ENCODE results near the gene LPP.

Gene LPP

GRCh38 chr3:188822004-188822403, 668.0 kb downstream of the LPP start:
- DNase-seq (ENCODE audit: extremely low spot score) = no peak
- ChIA-PET POLR2A (no interaction called here), CTCF (interaction anchor here (0.8 kb wide), 1 partner anchor 131 kb away, joined by 3 read pairs; no protein-coding TSS in a partner anchor)
- TF ChIP-seq CTCF (IDR thresholded peaks at IDR 0.05; ENCODE audit: control extremely low read depth, extremely low read depth, low read depth, missing control alignments) = no peak

- no peak for TF ChIP-seq CTCF (IDR thresholded peaks at IDR 0.05; ENCODE audit: control extremely low read depth, extremely low read depth, low read depth, missing control alignments)
- ChIA-PET CTCF (no interaction called here), POLR2A (no interaction called here)
- DNase-seq (ENCODE audit: extremely low spot score) = no peak
These were observed 668.5 kb downstream of the LPP start for GRCh38 chr3:188822411-188822810.

- no peak for DNase-seq (ENCODE audit: extremely low spot score)
- no peak for TF ChIP-seq CTCF (IDR thresholded peaks at IDR 0.05; ENCODE audit: control extremely low read depth, extremely low read depth, low read depth, missing control alignments)
- POLR2A ChIA-PET = no interaction called here
- CTCF ChIA-PET = interaction anchor here (1.4 to 1.9 kb wide), 2 partner anchors 11 to 130 kb away, joined by 3 to 6 read pairs; no protein-coding TSS in a partner anchor
These were observed 670.6 kb downstream of the LPP start for GRCh38 chr3:188824566-188824965.

GRCh38 chr3:188825901-188826300, 671.9 kb downstream of the LPP start:
- POLR2A ChIA-PET = no interaction called here
- TF ChIP-seq CTCF (IDR thresholded peaks at IDR 0.05; ENCODE audit: control extremely low read depth, extremely low read depth, low read depth, missing control alignments) = no peak
- CTCF ChIA-PET = interaction anchor here (1.4 kb wide), 1 partner anchor 128 kb away, joined by 3 read pairs; no protein-coding TSS in a partner anchor
- no peak for DNase-seq (ENCODE audit: extremely low spot score)

- ChIA-PET POLR2A (no interaction called here), CTCF (no interaction called here)
- no peak for TF ChIP-seq CTCF (IDR thresholded peaks at IDR 0.05; ENCODE audit: control extremely low read depth, extremely low read depth, low read depth, missing control alignments)
These were observed 672.6 kb downstream of the LPP start for GRCh38 chr3:188826574-188826973.

GRCh38 chr3:188827103-188827502, 673.1 kb downstream of the LPP start:
- no peak for TF ChIP-seq CTCF (IDR thresholded peaks at IDR 0.05; ENCODE audit: control extremely low read depth, extremely low read depth, low read depth, missing control alignments)
- POLR2A ChIA-PET = no interaction called here
- no peak for DNase-seq (ENCODE audit: extremely low spot score)
- CTCF ChIA-PET = no interaction called here

More at GRCh38 chr3:188826574-188826973, 672.6 kb downstream of the LPP start:
- DNase-seq (ENCODE audit: extremely low spot score) = no peak

- TF ChIP-seq CTCF (IDR thresholded peaks at IDR 0.05; ENCODE audit: control extremely low read depth, extremely low read depth, low read depth, missing control alignments) = no peak
- DNase-seq (ENCODE audit: extremely low spot score) = no peak
- CTCF ChIA-PET = no interaction called here
- POLR2A ChIA-PET = no interaction called here
These were observed 673.6 kb downstream of the LPP start for GRCh38 chr3:188827576-188827975.
